Hepatocyte (in vitro differentiated cells): ENCODE data around the gene FOXD4L1. TPM values are rescaled to one million over a fixed set of nuclear protein-coding genes. Genes with fewer than 3 reads are reported as not detected.
"Not testable (repeated sequence)": the region's sequence is repeated elsewhere in the genome, so short reads cannot be mapped to it uniquely, and the experiment has no call there.

ENCODE experiments used
- DNase-seq: peaks from one replicate; pipeline ENCODE4 v3.0.0-alpha.2; 2016; ENCODE audit warnings: low spot score
- H2AFZ ChIP-seq: fragments of 200-600 bp; sonication (generic); 2 replicates; pipeline ENCODE4 v1.6.0; 2016; ENCODE audit warnings: antibody characterized with exemption, mild to moderate bottlenecking
- H3K27ac ChIP-seq: fragments of 200-600 bp; sonication (generic); 2 replicates; pipeline ENCODE4 v1.5.1; 2016; ENCODE audit warnings: mild to moderate bottlenecking
- H3K27me3 ChIP-seq: fragments of 200-600 bp; sonication (generic); 2 replicates; pipeline ENCODE4 v1.6.1; 2016
- H3K36me3 ChIP-seq: fragments of 200-600 bp; sonication (generic); replicated peaks from 2 replicates; pipeline ENCODE4 v1.5.1; 2016; ENCODE audit warnings: low read depth; ENCODE audit not compliant: insufficient read depth
- H3K4me1 ChIP-seq: fragments of 200-600 bp; sonication (generic); 2 replicates; pipeline ENCODE4 v1.5.1; 2016; ENCODE audit warnings: mild to moderate bottlenecking, moderate library complexity; ENCODE audit not compliant: insufficient read depth
- H3K4me2 ChIP-seq: fragments of 200-600 bp; sonication (generic); 2 replicates; pipeline ENCODE4 v1.6.0; 2016
- H3K4me3 ChIP-seq: fragments of 200-600 bp; sonication (generic); 2 replicates; pipeline ENCODE4 v1.5.1; 2016; ENCODE audit warnings: mild to moderate bottlenecking
- H3K79me2 ChIP-seq: fragments of 200-600 bp; sonication (generic); 2 replicates; pipeline ENCODE4 v1.6.0; 2017; ENCODE audit warnings: mild to moderate bottlenecking
- H3K9me2 ChIP-seq: fragments of 200-600 bp; sonication (generic); replicated peaks from 2 replicates; pipeline ENCODE4 v1.6.0; 2017; ENCODE audit warnings: mild to moderate bottlenecking; ENCODE audit not compliant: insufficient read depth
- H3K9me3 ChIP-seq: fragments of 200-600 bp; sonication (generic); 2 replicates; pipeline ENCODE4 v1.5.1; 2016; ENCODE audit warnings: low read depth, mild to moderate bottlenecking
- H4K20me1 ChIP-seq: fragments of 200-600 bp; sonication (generic); 2 replicates; pipeline ENCODE4 v1.6.0; 2016; ENCODE audit warnings: mild to moderate bottlenecking; ENCODE audit not compliant: insufficient read depth, poor library complexity, severe bottlenecking
- EZH2phosphoT487 ChIP-seq: fragments of 200-600 bp; sonication (generic); IDR thresholded peaks from one replicate; pipeline ENCODE4 v1.6.1; 2018; ENCODE audit warnings: antibody characterized with exemption, mild to moderate bottlenecking, low read depth, moderate library complexity; ENCODE audit not compliant: unreplicated experiment, severe bottlenecking
- WGBS: methylation state at CpG from one replicate; pipeline ENCODE4 v1.1.6; 2016; ENCODE audit warnings: low lambda C conversion rate; ENCODE audit errors: missing lambda C conversion rate; 5-methylcytosine and 5-hydroxymethylcytosine counted together
- polyA plus RNA-seq: library from polyadenylated mRNA; unstranded; fragments of >200 nt; fragmentation: Nextera tagmentation; extraction: Ambion mirVana; gene quantifications from 2 replicates; pipeline ENCODE4 v1.2.1, GENCODE V29; 2016
- total RNA-seq: library from RNA; depleted of rRNA; stranded (reverse); fragments of >200 nt; gene quantifications from 2 replicates; pipeline ENCODE4 v1.2.3, GENCODE V29; 2014

The FOXD4L1 gene
- total RNA-seq (0.12 and 0.20 TPM in 2 replicates), polyA plus RNA-seq (not detected in 2 replicates)

- H3K79me2 ChIP-seq, H3K4me1 ChIP-seq, H2AFZ ChIP-seq, H4K20me1 ChIP-seq, H3K4me3 ChIP-seq, H3K36me3 ChIP-seq, H3K9me3 ChIP-seq, DNase-seq, H3K9me2 ChIP-seq, H3K27ac ChIP-seq: not testable (repeated sequence)
- peak within 1 kb of the TSS; percentile 33 for H3K4me2 ChIP-seq
- 43% methylated on average over 4 of the region's 4 CpGs for WGBS
- peaks cover 11% of the 10 kb centered on the region for H3K27me3 ChIP-seq
Measured at GRCh38 chr2:113498365-113498764, at the start of gene FOXD4L1. Gene FOXD4L1, plus strand, starts transcription at chr2:113498665. Its CDS starts 592 bp downstream, at chr2:113499257.

- not testable (repeated sequence) for H3K27me3 ChIP-seq, H3K36me3 ChIP-seq, DNase-seq, H3K9me2 ChIP-seq, H3K27ac ChIP-seq, H3K79me2 ChIP-seq, H4K20me1 ChIP-seq, H3K4me2 ChIP-seq, H2AFZ ChIP-seq, H3K4me3 ChIP-seq, H3K4me1 ChIP-seq, H3K9me3 ChIP-seq
Measured at GRCh38 chr2:113465770-113466169, 32.7 kb upstream of the FOXD4L1 start.

- not testable (repeated sequence) for H3K9me2 ChIP-seq, H3K4me1 ChIP-seq, H2AFZ ChIP-seq, H3K4me3 ChIP-seq, H3K27ac ChIP-seq, H3K27me3 ChIP-seq, H3K36me3 ChIP-seq, H3K9me3 ChIP-seq, H3K4me2 ChIP-seq, DNase-seq, H3K79me2 ChIP-seq, H4K20me1 ChIP-seq
- 63% methylated on average over 16 of the region's 24 CpGs for WGBS
Measured at GRCh38 chr2:113476688-113477368, 21.6 kb upstream of the FOXD4L1 start.

- not testable (repeated sequence) for H3K36me3 ChIP-seq, H2AFZ ChIP-seq, H3K79me2 ChIP-seq, H3K4me1 ChIP-seq, H3K27me3 ChIP-seq, DNase-seq, H3K9me3 ChIP-seq, H3K9me2 ChIP-seq, H3K4me3 ChIP-seq, H4K20me1 ChIP-seq, H3K27ac ChIP-seq, H3K4me2 ChIP-seq
- 91% methylated on average over 9 of the region's 13 CpGs for WGBS
Measured at GRCh38 chr2:113496527-113496926, 1.9 kb upstream of the FOXD4L1 start.

GRCh38 chr2:113499019-113499885 lies 787 bp downstream of the FOXD4L1 start:
- H4K20me1 ChIP-seq, H3K4me1 ChIP-seq, H2AFZ ChIP-seq, H3K36me3 ChIP-seq, H3K9me3 ChIP-seq, H3K27ac ChIP-seq, H3K9me2 ChIP-seq, H3K79me2 ChIP-seq, DNase-seq, H3K4me3 ChIP-seq: not testable (repeated sequence)
- peaks cover 14% of the 10 kb centered on the region for H3K27me3 ChIP-seq
- WGBS: 9% methylated on average over 29 of the region's 62 CpGs
- peak overlapping the region; percentile 33 for H3K4me2 ChIP-seq

GRCh38 chr2:113499886-113500722 lies 1.6 kb downstream of the FOXD4L1 start:
- not testable (repeated sequence) for H3K4me1 ChIP-seq, H3K36me3 ChIP-seq, H3K9me2 ChIP-seq, H3K27ac ChIP-seq, H2AFZ ChIP-seq, DNase-seq, H4K20me1 ChIP-seq, H3K4me3 ChIP-seq, H3K9me3 ChIP-seq, H3K79me2 ChIP-seq
- peak; percentile 14 for TF ChIP-seq EZH2phosphoT487
- Histone ChIP-seq H3K27me3 (peaks cover 16% of the 10 kb centered on the region), H3K4me2 (peak overlapping the region; percentile 33)
- WGBS: 2% methylated on average over 20 of the region's 56 CpGs
